H9 (cell line): ENCODE data around the gene SH3RF3. TPM values are rescaled to one million over a fixed set of nuclear protein-coding genes. Genes with fewer than 3 reads are reported as not detected.

ENCODE experiments used
- DNase-seq: peaks from one replicate; pipeline ENCODE4 v3.0.0-alpha.2; 2017
- H2AFZ ChIP-seq: one replicate; pipeline ENCODE4 v1.6.1; 2013; ENCODE audit warnings: mild to moderate bottlenecking, low read length, control low read depth, moderate library complexity
- H2AK5ac ChIP-seq: 2 replicates; pipeline ENCODE4 v1.6.1; 2013; ENCODE audit warnings: low read length, control low read depth, mixed read lengths; ENCODE audit not compliant: insufficient read length
- H2BK120ac ChIP-seq: one replicate; pipeline ENCODE4 v1.6.1; 2013; ENCODE audit warnings: low read depth, mild to moderate bottlenecking, low read length, control low read depth, inconsistent platforms; ENCODE audit not compliant: poor library complexity, severe bottlenecking
- H2BK12ac ChIP-seq: 2 replicates; pipeline ENCODE4 v1.6.1; 2013; ENCODE audit warnings: low read length, control low read depth, mixed read lengths, low read depth; ENCODE audit not compliant: insufficient read length
- H2BK15ac ChIP-seq: 2 replicates; pipeline ENCODE4 v1.6.1; 2013; ENCODE audit warnings: low read depth, low read length, control low read depth
- H2BK20ac ChIP-seq: one replicate; pipeline ENCODE4 v1.6.1; 2013; ENCODE audit warnings: low read depth, mild to moderate bottlenecking, low read length, control low read depth, inconsistent platforms; ENCODE audit not compliant: poor library complexity, severe bottlenecking
- H2BK5ac ChIP-seq: 2 replicates; pipeline ENCODE4 v1.6.1; 2013; ENCODE audit warnings: low read length, control low read depth, mixed read lengths; ENCODE audit not compliant: insufficient read length
- H3K14ac ChIP-seq: 2 replicates; pipeline ENCODE4 v1.6.1; 2013; ENCODE audit warnings: low read length, control low read depth; ENCODE audit not compliant: insufficient read depth
- H3K18ac ChIP-seq: 2 replicates; pipeline ENCODE4 v1.6.1; 2013; ENCODE audit warnings: low read depth, mild to moderate bottlenecking, mixed read lengths, low read length, control low read depth; ENCODE audit not compliant: insufficient read length
- H3K23ac ChIP-seq: 2 replicates; pipeline ENCODE4 v1.6.1; 2013; ENCODE audit warnings: low read length, control low read depth, mixed read lengths, low read depth; ENCODE audit not compliant: insufficient read length
- H3K23me2 ChIP-seq: 2 replicates; pipeline ENCODE4 v1.6.1; 2013; ENCODE audit warnings: low read depth, mild to moderate bottlenecking, mixed read lengths, low read length, control low read depth; ENCODE audit not compliant: insufficient read length, poor library complexity, severe bottlenecking
- H3K27ac ChIP-seq: 2 replicates; pipeline ENCODE4 v1.5.1; 2013; ENCODE audit warnings: low read length, control low read depth, mixed read lengths, low read depth; ENCODE audit not compliant: insufficient read length
- H3K27me3 ChIP-seq: 2 replicates; pipeline ENCODE4 v1.6.1; 2013; ENCODE audit warnings: low read length, control low read depth, inconsistent platforms; ENCODE audit not compliant: insufficient read depth
- H3K4ac ChIP-seq: 2 replicates; pipeline ENCODE4 v1.6.1; 2013; ENCODE audit warnings: low read depth, mild to moderate bottlenecking, control low read depth, inconsistent platforms, low read length, moderate library complexity
- H3K4me1 ChIP-seq: 2 replicates; pipeline ENCODE4 v1.6.1; 2013; ENCODE audit warnings: low read length, control low read depth, inconsistent platforms; ENCODE audit not compliant: insufficient read depth
- H3K4me2 ChIP-seq: 2 replicates; pipeline ENCODE4 v1.6.1; 2013; ENCODE audit warnings: low read length, control low read depth, mixed read lengths; ENCODE audit not compliant: insufficient read length, insufficient read depth
- H3K56ac ChIP-seq: 2 replicates; pipeline ENCODE4 v1.6.1; 2013; ENCODE audit warnings: low read depth, mild to moderate bottlenecking, mixed read lengths, low read length, control low read depth; ENCODE audit not compliant: insufficient read length
- H3K79me1 ChIP-seq: 2 replicates; pipeline ENCODE4 v1.6.1; 2013; ENCODE audit warnings: low read depth, mild to moderate bottlenecking, moderate library complexity, low read length, control low read depth, inconsistent platforms; ENCODE audit not compliant: insufficient read depth, poor library complexity, severe bottlenecking
- H3K79me2 ChIP-seq: 2 replicates; pipeline ENCODE4 v1.6.1; 2013; ENCODE audit warnings: low read length, control low read depth, inconsistent platforms; ENCODE audit not compliant: insufficient read depth
- H3K9ac ChIP-seq: 2 replicates; pipeline ENCODE4 v1.6.1; 2013; ENCODE audit warnings: low read length, control low read depth, mixed read lengths; ENCODE audit not compliant: insufficient read length; ENCODE audit errors: extremely low read depth
- H3K9me3 ChIP-seq: one replicate; pipeline ENCODE4 v1.6.1; 2013; ENCODE audit warnings: low read depth, low read length, inconsistent platforms; ENCODE audit not compliant: control insufficient read depth
- H3T11ph ChIP-seq: one replicate; pipeline ENCODE4 v1.6.1; 2013; ENCODE audit warnings: mild to moderate bottlenecking, low read length, control low read depth, inconsistent platforms
- H4K20me1 ChIP-seq: one replicate; pipeline ENCODE4 v1.6.1; 2013; ENCODE audit not compliant: control insufficient read depth, insufficient read length, insufficient read depth
- H4K5ac ChIP-seq: 2 replicates; pipeline ENCODE4 v1.6.1; 2013; ENCODE audit warnings: low read depth, mild to moderate bottlenecking, mixed read lengths, low read length, control low read depth; ENCODE audit not compliant: insufficient read length
- H4K8ac ChIP-seq: replicated peaks from 2 replicates; pipeline ENCODE4 v1.6.1; 2013; ENCODE audit warnings: low read length, control low read depth, mixed read lengths, low read depth; ENCODE audit not compliant: insufficient read length
- H4K91ac ChIP-seq: 2 replicates; pipeline ENCODE4 v1.6.1; 2013; ENCODE audit warnings: low read depth, mild to moderate bottlenecking, moderate library complexity, mixed read lengths, low read length, control low read depth; ENCODE audit not compliant: insufficient read length
- H3K27ac Mint-ChIP-seq, 3 experiments: 2 replicates in 2 of 3; 3 replicates in 1 of 3; pipeline ENCODE4 v1.8.0; 2020 to 2021; ENCODE audit warnings: mixed read lengths in 3 of 3, mild to moderate bottlenecking in 1 of 3, moderate library complexity in 1 of 3
- H3K27me3 Mint-ChIP-seq: 2 replicates; pipeline ENCODE4 v1.8.0; 2021; ENCODE audit warnings: low read depth, mild to moderate bottlenecking, moderate library complexity, mixed read lengths
- H3K36me3 Mint-ChIP-seq, 3 experiments: 2 replicates in 2 of 3; 3 replicates in 1 of 3; pipeline ENCODE4 v1.8.0; 2020 to 2021; ENCODE audit warnings: low read depth in 3 of 3, mixed read lengths in 3 of 3; ENCODE audit not compliant: insufficient read depth in 1 of 3
- H3K4me1 Mint-ChIP-seq, 2 experiments: 2 replicates each; pipeline ENCODE4 v1.8.0; 2020; ENCODE audit warnings: mixed read lengths in 2 of 2
- H3K4me3 Mint-ChIP-seq, 2 experiments: 2 replicates in 1 of 2; 3 replicates in 1 of 2; pipeline ENCODE4 v1.8.0; 2020 to 2021; ENCODE audit warnings: mild to moderate bottlenecking in 2 of 2, mixed read lengths in 2 of 2, moderate library complexity in 1 of 2
- H3K9me3 Mint-ChIP-seq, 2 experiments: 2 replicates in 1 of 2; 3 replicates in 1 of 2; pipeline ENCODE4 v1.8.0; 2020; ENCODE audit warnings: mild to moderate bottlenecking in 2 of 2, mixed read lengths in 2 of 2, moderate library complexity in 1 of 2
- WGBS: extraction: QIAGEN DNeasy Blood & Tissue Kit; methylation state at CpG from one replicate; pipeline ENCODE4 v1.1.7; 2013; ENCODE audit warnings: missing lambda C conversion rate, low lambda C conversion rate, mixed read lengths; ENCODE audit not compliant: insufficient read length; ENCODE audit errors: extremely low coverage; 5-methylcytosine and 5-hydroxymethylcytosine counted together
- total RNA-seq: library from RNA; stranded (reverse); gene quantifications from 2 replicates; pipeline ENCODE4 v1.2.1, GENCODE V29; 2021
- TF ChIP-seq, protein P1 (sequence below): fragments of 200-600 bp; sonication (generic); conservative IDR thresholded peaks from 3 replicates; pipeline ENCODE4 v1.8.0; 2021; ENCODE audit warnings: antibody characterized with exemption, mild to moderate bottlenecking

SH3RF3 gene
- total RNA-seq, 1 experiment from 2014 or later: 0.46 TPM

DNA sequence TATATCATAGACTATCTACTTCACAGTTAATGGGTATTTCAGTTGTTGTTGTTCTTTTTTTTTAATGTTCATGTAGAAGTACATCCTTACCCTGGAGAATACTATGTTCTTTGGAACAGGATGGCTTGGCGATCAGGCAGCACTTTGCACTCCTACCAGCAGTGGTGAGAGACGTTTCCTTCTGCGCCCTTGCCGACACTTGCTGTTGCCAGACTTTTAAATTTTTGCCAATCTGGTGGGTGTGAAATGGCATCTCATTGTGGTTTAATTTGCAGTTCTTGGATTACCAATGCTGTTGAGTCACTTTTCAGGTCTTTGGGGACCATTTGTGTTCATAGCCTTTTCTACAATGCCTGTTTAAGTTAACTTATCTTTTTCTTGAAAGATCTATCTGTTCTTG is 197.3 kb downstream of the SH3RF3 start:
- Histone ChIP-seq H3K9me3 (no peaks in the 10 kb centered on the region), H3K18ac (no peak overlapping the region), H4K20me1 (no peaks in the 10 kb centered on the region), H3K27ac (no peak overlapping the region), H4K8ac (no peak overlapping the region), H3K4ac (no peak overlapping the region), H2AFZ (no peak overlapping the region), H2BK15ac (no peak overlapping the region), H2BK12ac (no peak overlapping the region), H2AK5ac (no peak overlapping the region), H3K79me1 (no peaks in the 10 kb centered on the region), H3K14ac (no peak overlapping the region), H3K4me2 (no peak overlapping the region), H3K9ac (no peak overlapping the region), H3K79me2 (no peaks in the 10 kb centered on the region), H3K23me2 (no peaks in the 10 kb centered on the region), H2BK5ac (no peak overlapping the region), H2BK20ac (no peak overlapping the region), H3T11ph (no peak overlapping the region), H2BK120ac (no peak overlapping the region), H3K27me3 (no peaks in the 10 kb centered on the region), H3K4me1 (no peaks in the 10 kb centered on the region), H3K56ac (no peak overlapping the region), H4K5ac (no peak overlapping the region), H3K23ac (no peak overlapping the region), H4K91ac (no peak overlapping the region)
- H3K4me1 Mint-ChIP-seq: peaks cover 9 to 14% of the 10 kb centered on the region in 2 experiments
- no peak overlapping the region for H3K4me3 Mint-ChIP-seq
- no peak overlapping the region for H3K27ac Mint-ChIP-seq
- TF ChIP-seq, protein P1, sequence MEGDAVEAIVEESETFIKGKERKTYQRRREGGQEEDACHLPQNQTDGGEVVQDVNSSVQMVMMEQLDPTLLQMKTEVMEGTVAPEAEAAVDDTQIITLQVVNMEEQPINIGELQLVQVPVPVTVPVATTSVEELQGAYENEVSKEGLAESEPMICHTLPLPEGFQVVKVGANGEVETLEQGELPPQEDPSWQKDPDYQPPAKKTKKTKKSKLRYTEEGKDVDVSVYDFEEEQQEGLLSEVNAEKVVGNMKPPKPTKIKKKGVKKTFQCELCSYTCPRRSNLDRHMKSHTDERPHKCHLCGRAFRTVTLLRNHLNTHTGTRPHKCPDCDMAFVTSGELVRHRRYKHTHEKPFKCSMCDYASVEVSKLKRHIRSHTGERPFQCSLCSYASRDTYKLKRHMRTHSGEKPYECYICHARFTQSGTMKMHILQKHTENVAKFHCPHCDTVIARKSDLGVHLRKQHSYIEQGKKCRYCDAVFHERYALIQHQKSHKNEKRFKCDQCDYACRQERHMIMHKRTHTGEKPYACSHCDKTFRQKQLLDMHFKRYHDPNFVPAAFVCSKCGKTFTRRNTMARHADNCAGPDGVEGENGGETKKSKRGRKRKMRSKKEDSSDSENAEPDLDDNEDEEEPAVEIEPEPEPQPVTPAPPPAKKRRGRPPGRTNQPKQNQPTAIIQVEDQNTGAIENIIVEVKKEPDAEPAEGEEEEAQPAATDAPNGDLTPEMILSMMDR: no peak
- H3K9me3 Mint-ChIP-seq: peaks cover 4 to 10% of the 10 kb centered on the region in 2 experiments
- DNase-seq: no peak
- peaks cover 2 to 5% (median 4%) of the 10 kb centered on the region in 3 experiments; a peak in 6 of 7 replicates for H3K36me3 Mint-ChIP-seq
- H3K27me3 Mint-ChIP-seq: peaks cover 1% of the 10 kb centered on the region
- WGBS: no CpG with 5 or more reads among the region's 4 CpGs
